ENCODE data around the gene FAM216B.

Gene FAM216B

DNA sequence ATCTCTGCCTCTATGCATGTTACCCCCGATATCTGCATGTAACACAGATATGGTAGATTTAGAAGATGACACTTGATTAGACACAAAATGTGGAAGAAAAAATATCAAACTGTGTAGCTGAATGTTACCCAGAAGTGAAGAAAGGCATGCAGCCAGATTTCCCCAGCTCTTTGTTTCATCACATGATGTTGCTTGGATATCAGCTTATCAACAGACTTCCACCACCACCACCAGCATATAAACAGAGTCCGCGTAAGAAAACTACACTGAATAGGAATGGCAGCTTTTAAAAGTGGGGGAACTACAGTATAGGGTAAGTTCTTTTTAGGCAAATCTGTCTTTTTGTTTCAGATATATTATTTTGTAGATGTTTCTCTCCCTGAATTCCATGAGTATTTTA is at the start of gene FAM216B:
TSS of gene FAM216B (plus strand) at position 233 of the 400 bp plus-strand sequence. CDS start 2,484 bp downstream, outside the sequence.
- peaks cover 2% of the 10 kb centered on the region for H3K4me1 ChIP-seq (ENCODE audit: insufficient read depth, low read length)
- no peaks in the 10 kb centered on the region for H3K27me3 ChIP-seq (ENCODE audit: control insufficient read depth in 1 of 2, insufficient read depth in 2 of 2, low read length in 2 of 2)
- no peak within 1 kb of the TSS for H3K27ac ChIP-seq (ENCODE audit: low read depth, low read length)
- no peaks in the 10 kb centered on the region for H3K9me3 ChIP-seq (ENCODE audit: low read length)
- H3K36me3 ChIP-seq (ENCODE audit: insufficient read depth, low read length): no peaks in the 10 kb centered on the region
- H3K4me3 ChIP-seq (ENCODE audit: low read depth in 1 of 2, low read length in 2 of 2): no peak within 1 kb of the TSS
- no peak within 1 kb of the TSS for H3K9ac ChIP-seq (ENCODE audit: low read length)

DNA sequence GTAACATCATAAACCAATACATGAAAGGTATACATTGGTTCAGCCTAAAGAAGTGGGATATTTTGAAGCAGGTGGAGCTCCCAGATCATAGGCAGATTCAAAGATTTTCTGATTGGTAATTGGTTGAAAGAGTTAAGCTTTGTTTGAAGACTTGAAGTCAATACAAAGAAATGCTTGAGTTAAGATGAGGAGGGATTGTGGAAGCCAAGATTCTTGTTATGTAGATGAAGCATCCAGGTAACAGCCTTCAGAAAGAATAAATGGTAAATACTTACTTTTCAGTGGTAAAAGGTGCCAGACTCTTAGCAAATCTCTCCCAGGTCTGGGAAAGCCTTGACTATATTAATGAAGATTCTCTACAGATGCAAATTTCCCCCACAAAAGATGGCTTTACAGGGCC is 49.3 kb upstream of the FAM216B start:
- Histone ChIP-seq H3K9ac (ENCODE audit: low read length) (no peak overlapping the region), H3K27ac (ENCODE audit: low read depth, low read length) (no peak overlapping the region), H3K27me3 (ENCODE audit: control insufficient read depth in 1 of 2, insufficient read depth in 2 of 2, low read length in 2 of 2) (no peaks in the 10 kb centered on the region), H3K9me3 (ENCODE audit: low read length) (no peaks in the 10 kb centered on the region), H3K4me3 (ENCODE audit: low read depth in 1 of 2, low read length in 2 of 2) (no peak overlapping the region), H3K4me1 (ENCODE audit: insufficient read depth, low read length) (no peaks in the 10 kb centered on the region), H3K36me3 (ENCODE audit: insufficient read depth, low read length) (no peaks in the 10 kb centered on the region)

GRCh38 chr13:42733046-42733445 is 48.3 kb upstream of the FAM216B start:
- no peaks in the 10 kb centered on the region for H3K36me3 ChIP-seq (ENCODE audit: insufficient read depth, low read length)
- no peak overlapping the region for H3K9ac ChIP-seq (ENCODE audit: low read length)
- H3K9me3 ChIP-seq (ENCODE audit: low read length): no peaks in the 10 kb centered on the region
- no peak overlapping the region for H3K4me3 ChIP-seq (ENCODE audit: low read depth in 1 of 2, low read length in 2 of 2)
- no peaks in the 10 kb centered on the region for H3K4me1 ChIP-seq (ENCODE audit: insufficient read depth, low read length)
- no peaks in the 10 kb centered on the region for H3K27me3 ChIP-seq (ENCODE audit: control insufficient read depth in 1 of 2, insufficient read depth in 2 of 2, low read length in 2 of 2)
- no peak overlapping the region for H3K27ac ChIP-seq (ENCODE audit: low read depth, low read length)

- Histone ChIP-seq H3K9ac (ENCODE audit: low read length) (no peak overlapping the region), H3K9me3 (ENCODE audit: low read length) (no peaks in the 10 kb centered on the region), H3K4me1 (ENCODE audit: insufficient read depth, low read length) (no peaks in the 10 kb centered on the region), H3K36me3 (ENCODE audit: insufficient read depth, low read length) (no peaks in the 10 kb centered on the region), H3K27me3 (ENCODE audit: control insufficient read depth in 1 of 2, insufficient read depth in 2 of 2, low read length in 2 of 2) (no peaks in the 10 kb centered on the region), H3K27ac (ENCODE audit: low read depth, low read length) (no peak overlapping the region), H3K4me3 (ENCODE audit: low read depth in 1 of 2, low read length in 2 of 2) (no peak overlapping the region)
Measured at GRCh38 chr13:42735010-42735409, 46.4 kb upstream of the FAM216B start.

- no peak overlapping the region for H3K9ac ChIP-seq (ENCODE audit: low read length)
- no peak overlapping the region for H3K27ac ChIP-seq (ENCODE audit: low read depth, low read length)
- H3K4me3 ChIP-seq (ENCODE audit: low read depth in 1 of 2, low read length in 2 of 2): no peak overlapping the region
- no peaks in the 10 kb centered on the region for H3K4me1 ChIP-seq (ENCODE audit: insufficient read depth, low read length)
- no peaks in the 10 kb centered on the region for H3K27me3 ChIP-seq (ENCODE audit: control insufficient read depth in 1 of 2, insufficient read depth in 2 of 2, low read length in 2 of 2)
- H3K9me3 ChIP-seq (ENCODE audit: low read length): no peaks in the 10 kb centered on the region
- H3K36me3 ChIP-seq (ENCODE audit: insufficient read depth, low read length): no peaks in the 10 kb centered on the region
Measured at GRCh38 chr13:42740753-42741152, 40.6 kb upstream of the FAM216B start.

GRCh38 chr13:42741914-42742313 is 39.5 kb upstream of the FAM216B start:
- Histone ChIP-seq H3K9ac (ENCODE audit: low read length) (no peak overlapping the region), H3K27me3 (ENCODE audit: control insufficient read depth in 1 of 2, insufficient read depth in 2 of 2, low read length in 2 of 2) (no peaks in the 10 kb centered on the region), H3K27ac (ENCODE audit: low read depth, low read length) (no peak overlapping the region), H3K9me3 (ENCODE audit: low read length) (no peaks in the 10 kb centered on the region), H3K4me3 (ENCODE audit: low read depth in 1 of 2, low read length in 2 of 2) (no peak overlapping the region), H3K36me3 (ENCODE audit: insufficient read depth, low read length) (no peaks in the 10 kb centered on the region), H3K4me1 (ENCODE audit: insufficient read depth, low read length) (peaks cover 1% of the 10 kb centered on the region)

DNA sequence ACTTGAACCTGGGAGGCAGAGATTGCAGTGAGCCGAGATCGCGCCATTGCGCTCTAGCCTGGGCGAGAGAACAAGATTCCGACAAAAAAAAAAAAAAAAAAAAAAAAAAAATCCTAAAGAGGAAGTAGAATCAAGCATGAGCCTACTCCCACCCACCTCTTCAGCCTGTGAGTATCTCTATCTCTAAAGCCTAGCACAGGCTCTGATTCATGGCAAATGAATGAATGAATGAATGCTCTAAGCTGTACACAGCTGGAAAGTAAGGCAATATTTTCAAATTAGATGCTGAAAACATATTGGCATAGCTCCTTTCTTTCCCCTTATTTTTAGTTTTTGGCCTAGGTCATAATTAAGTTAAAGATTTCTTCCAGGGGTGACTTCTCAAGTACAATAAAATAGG is 35.7 kb upstream of the FAM216B start:
- H3K4me1 ChIP-seq (ENCODE audit: insufficient read depth, low read length): peaks cover 14% of the 10 kb centered on the region
- no peak overlapping the region for H3K4me3 ChIP-seq (ENCODE audit: low read depth in 1 of 2, low read length in 2 of 2)
- H3K27ac ChIP-seq (ENCODE audit: low read depth, low read length): no peak overlapping the region
- H3K9me3 ChIP-seq (ENCODE audit: low read length): no peaks in the 10 kb centered on the region
- H3K27me3 ChIP-seq (ENCODE audit: control insufficient read depth in 1 of 2, insufficient read depth in 2 of 2, low read length in 2 of 2): no peaks in the 10 kb centered on the region
- no peaks in the 10 kb centered on the region for H3K36me3 ChIP-seq (ENCODE audit: insufficient read depth, low read length)
- H3K9ac ChIP-seq (ENCODE audit: low read length): no peak overlapping the region

- H3K4me1 ChIP-seq (ENCODE audit: insufficient read depth, low read length): peaks cover 19% of the 10 kb centered on the region
- no peaks in the 10 kb centered on the region for H3K27me3 ChIP-seq (ENCODE audit: control insufficient read depth in 1 of 2, insufficient read depth in 2 of 2, low read length in 2 of 2)
- H3K9me3 ChIP-seq (ENCODE audit: low read length): no peaks in the 10 kb centered on the region
- no peak overlapping the region for H3K27ac ChIP-seq (ENCODE audit: low read depth, low read length)
- no peak overlapping the region for H3K4me3 ChIP-seq (ENCODE audit: low read depth in 1 of 2, low read length in 2 of 2)
- H3K9ac ChIP-seq (ENCODE audit: low read length): no peak overlapping the region
- no peaks in the 10 kb centered on the region for H3K36me3 ChIP-seq (ENCODE audit: insufficient read depth, low read length)
Measured at GRCh38 chr13:42746866-42747265, 34.5 kb upstream of the FAM216B start.

DNA sequence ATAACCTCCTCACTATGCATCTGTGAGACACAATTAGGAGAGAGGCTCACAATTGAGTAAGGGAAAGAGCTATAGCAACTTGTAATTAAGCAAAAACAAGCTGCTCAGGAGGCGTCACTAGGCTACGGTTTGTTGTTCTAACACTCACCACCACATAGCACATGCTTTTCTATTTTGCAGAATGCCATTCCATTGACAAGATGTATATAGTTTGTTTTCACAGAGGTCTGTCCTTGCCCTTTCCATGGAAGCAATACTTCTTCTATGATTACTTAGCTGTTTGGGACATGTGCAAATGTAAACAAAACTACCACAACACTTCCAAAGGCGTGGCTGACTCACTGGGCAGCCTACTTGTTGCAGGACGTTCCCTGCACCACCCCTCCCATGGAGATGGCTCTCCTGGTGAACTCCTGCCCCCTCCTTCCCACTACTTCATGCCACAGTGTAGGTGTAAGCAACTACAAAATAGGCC is 33.9 kb upstream of the FAM216B start:
- Histone ChIP-seq H3K9ac (ENCODE audit: low read length) (no peak overlapping the region), H3K4me3 (ENCODE audit: low read depth in 1 of 2, low read length in 2 of 2) (no peak overlapping the region), H3K36me3 (ENCODE audit: insufficient read depth, low read length) (no peaks in the 10 kb centered on the region), H3K27ac (ENCODE audit: low read depth, low read length) (no peak overlapping the region), H3K9me3 (ENCODE audit: low read length) (no peaks in the 10 kb centered on the region), H3K27me3 (ENCODE audit: control insufficient read depth in 1 of 2, insufficient read depth in 2 of 2, low read length in 2 of 2) (no peaks in the 10 kb centered on the region), H3K4me1 (ENCODE audit: insufficient read depth, low read length) (peaks cover 19% of the 10 kb centered on the region)

DNA sequence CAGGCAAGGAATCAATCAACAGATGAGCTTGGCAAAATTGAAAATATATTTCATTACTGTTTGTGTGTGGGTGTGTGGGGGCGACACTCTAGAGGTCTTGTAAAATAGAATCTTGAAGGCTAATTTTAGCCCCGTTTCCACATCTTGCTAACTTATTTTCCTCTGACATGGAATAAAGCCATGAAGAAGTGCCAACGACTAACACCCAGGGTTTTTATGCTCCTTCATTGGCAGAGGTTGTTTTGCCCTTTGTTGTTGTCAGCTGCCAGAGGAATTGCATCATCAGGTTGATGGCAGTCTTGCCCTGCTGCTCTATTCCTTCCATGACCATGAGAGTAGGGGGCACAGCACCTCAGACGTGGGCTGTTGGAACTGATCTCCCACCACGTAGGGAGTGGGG is 30.6 kb upstream of the FAM216B start:
- no peak overlapping the region for H3K9ac ChIP-seq (ENCODE audit: low read length)
- peaks cover 19% of the 10 kb centered on the region for H3K4me1 ChIP-seq (ENCODE audit: insufficient read depth, low read length)
- H3K27me3 ChIP-seq (ENCODE audit: control insufficient read depth in 1 of 2, insufficient read depth in 2 of 2, low read length in 2 of 2): no peaks in the 10 kb centered on the region
- H3K9me3 ChIP-seq (ENCODE audit: low read length): no peaks in the 10 kb centered on the region
- H3K27ac ChIP-seq (ENCODE audit: low read depth, low read length): no peak overlapping the region
- H3K36me3 ChIP-seq (ENCODE audit: insufficient read depth, low read length): no peaks in the 10 kb centered on the region
- H3K4me3 ChIP-seq (ENCODE audit: low read depth in 1 of 2, low read length in 2 of 2): no peak overlapping the region

DNA sequence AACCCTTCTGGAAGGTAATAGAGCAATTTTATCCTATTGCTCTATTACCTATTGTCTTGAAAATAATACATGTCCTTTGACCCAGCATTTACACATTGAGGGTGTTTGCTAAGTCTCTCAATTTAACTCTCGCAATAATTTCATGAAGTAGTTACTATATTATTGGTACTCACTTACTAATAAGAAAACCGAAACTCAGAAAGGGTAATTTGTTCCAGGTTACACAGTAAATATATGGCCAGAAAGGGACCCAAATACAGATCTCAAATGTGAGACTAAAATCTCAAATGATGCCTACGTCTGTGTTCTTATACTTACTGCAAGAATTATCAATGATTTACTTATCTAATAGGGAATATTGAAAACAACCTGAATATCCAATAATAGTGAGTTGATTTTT is 29.7 kb upstream of the FAM216B start:
- no peaks in the 10 kb centered on the region for H3K9me3 ChIP-seq (ENCODE audit: low read length)
- no peak overlapping the region for H3K4me3 ChIP-seq (ENCODE audit: low read depth in 1 of 2, low read length in 2 of 2)
- H3K9ac ChIP-seq (ENCODE audit: low read length): no peak overlapping the region
- H3K36me3 ChIP-seq (ENCODE audit: insufficient read depth, low read length): no peaks in the 10 kb centered on the region
- H3K27ac ChIP-seq (ENCODE audit: low read depth, low read length): no peak overlapping the region
- peaks cover 19% of the 10 kb centered on the region for H3K4me1 ChIP-seq (ENCODE audit: insufficient read depth, low read length)
- H3K27me3 ChIP-seq (ENCODE audit: control insufficient read depth in 1 of 2, insufficient read depth in 2 of 2, low read length in 2 of 2): no peaks in the 10 kb centered on the region

GRCh38 chr13:42752731-42753130 is 28.7 kb upstream of the FAM216B start:
- Histone ChIP-seq H3K4me1 (ENCODE audit: insufficient read depth, low read length) (peaks cover 10% of the 10 kb centered on the region), H3K9ac (ENCODE audit: low read length) (no peak overlapping the region), H3K4me3 (ENCODE audit: low read depth in 1 of 2, low read length in 2 of 2) (no peak overlapping the region), H3K9me3 (ENCODE audit: low read length) (no peaks in the 10 kb centered on the region), H3K27me3 (ENCODE audit: control insufficient read depth in 1 of 2, insufficient read depth in 2 of 2, low read length in 2 of 2) (no peaks in the 10 kb centered on the region), H3K27ac (ENCODE audit: low read depth, low read length) (no peak overlapping the region), H3K36me3 (ENCODE audit: insufficient read depth, low read length) (no peaks in the 10 kb centered on the region)
